ENCODE measurements around the gene PPP3CA.

DNA sequence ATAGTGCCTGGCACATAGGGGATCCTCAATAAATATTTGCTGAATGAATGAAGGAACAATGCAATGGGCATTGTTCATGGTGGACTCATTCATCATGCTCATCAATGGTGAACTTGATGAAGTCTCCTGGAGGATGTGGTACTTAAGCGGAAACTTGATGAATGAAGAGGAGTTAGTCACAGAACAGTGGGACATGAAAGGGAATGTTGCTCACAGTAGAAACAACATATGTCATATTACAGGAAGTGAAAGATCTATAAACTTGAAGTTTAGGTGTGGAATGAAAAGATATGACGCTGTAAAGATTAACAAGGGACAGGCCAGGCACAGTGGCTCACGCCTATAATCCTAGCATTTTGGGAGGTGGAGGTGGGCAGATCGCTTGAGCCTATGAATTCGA, 224.1 kb downstream of the PPP3CA start:
- TF ChIP-seq POLR2A (IDR thresholded peaks at IDR 0.05; ENCODE audit: extremely low read depth, insufficient read length) = no peak
- TF ChIP-seq, protein P1, sequence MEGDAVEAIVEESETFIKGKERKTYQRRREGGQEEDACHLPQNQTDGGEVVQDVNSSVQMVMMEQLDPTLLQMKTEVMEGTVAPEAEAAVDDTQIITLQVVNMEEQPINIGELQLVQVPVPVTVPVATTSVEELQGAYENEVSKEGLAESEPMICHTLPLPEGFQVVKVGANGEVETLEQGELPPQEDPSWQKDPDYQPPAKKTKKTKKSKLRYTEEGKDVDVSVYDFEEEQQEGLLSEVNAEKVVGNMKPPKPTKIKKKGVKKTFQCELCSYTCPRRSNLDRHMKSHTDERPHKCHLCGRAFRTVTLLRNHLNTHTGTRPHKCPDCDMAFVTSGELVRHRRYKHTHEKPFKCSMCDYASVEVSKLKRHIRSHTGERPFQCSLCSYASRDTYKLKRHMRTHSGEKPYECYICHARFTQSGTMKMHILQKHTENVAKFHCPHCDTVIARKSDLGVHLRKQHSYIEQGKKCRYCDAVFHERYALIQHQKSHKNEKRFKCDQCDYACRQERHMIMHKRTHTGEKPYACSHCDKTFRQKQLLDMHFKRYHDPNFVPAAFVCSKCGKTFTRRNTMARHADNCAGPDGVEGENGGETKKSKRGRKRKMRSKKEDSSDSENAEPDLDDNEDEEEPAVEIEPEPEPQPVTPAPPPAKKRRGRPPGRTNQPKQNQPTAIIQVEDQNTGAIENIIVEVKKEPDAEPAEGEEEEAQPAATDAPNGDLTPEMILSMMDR (IDR thresholded peaks at IDR 0.05; ENCODE audit: low read depth, low read length) = no peak

All from NB4 (cell line).